Spleen (tissue), 11 donors: ENCODE results near the gene SETBP1. TPM values are rescaled to one million over a fixed set of nuclear protein-coding genes. Genes with fewer than 3 reads are reported as not detected.

ENCODE experiments used
- DNase-seq: peaks from one replicate; pipeline ENCODE4 v3.0.0-alpha.2; 2020
- H3K27ac ChIP-seq, 8 donors: fragments of 200-600 bp; sonication (generic) in 7 of 8; 1 replicate in 4 of 8; 2 replicates in 4 of 8; pipeline versions ENCODE4 v1.5.0 to v1.8.0; 2016 to 2021; ENCODE audit warnings: inconsistent platforms in 4 of 8, mild to moderate bottlenecking in 4 of 8, moderate library complexity in 1 of 8
- H3K27me3 ChIP-seq, 7 donors: fragments of 200-600 bp; sonication (generic) in 6 of 7; replicated peaks in 1 of 7; 1 replicate in 4 of 7; 2 replicates in 3 of 7; pipeline versions ENCODE4 v1.5.0 to v1.8.0; 2016 to 2021; ENCODE audit warnings: inconsistent platforms in 3 of 7, mild to moderate bottlenecking in 1 of 7
- H3K36me3 ChIP-seq, 6 donors: fragments of 200-600 bp; sonication (generic) in 5 of 6; 1 replicate in 4 of 6; 2 replicates in 2 of 6; pipeline versions ENCODE4 v1.5.0 to v1.8.0; 2016 to 2021; ENCODE audit warnings: inconsistent platforms in 2 of 6
- H3K4me1 ChIP-seq, 6 donors: fragments of 200-600 bp; sonication (generic) in 5 of 6; 1 replicate in 3 of 6; 2 replicates in 3 of 6; pipeline versions ENCODE4 v1.5.0 to v1.8.0; 2016 to 2021; ENCODE audit warnings: inconsistent platforms in 3 of 6
- H3K4me3 ChIP-seq, 8 donors: fragments of 200-600 bp; sonication (generic) in 7 of 8; 1 replicate in 4 of 8; 2 replicates in 4 of 8; pipeline versions ENCODE4 v1.5.0 to v1.8.0; 2016 to 2021; ENCODE audit warnings: inconsistent platforms in 4 of 8, mild to moderate bottlenecking in 4 of 8, moderate library complexity in 2 of 8
- H3K9me3 ChIP-seq, 8 donors: fragments of 200-600 bp; sonication (generic) in 7 of 8; 1 replicate in 4 of 8; 2 replicates in 4 of 8; pipeline versions ENCODE4 v1.5.0 to v1.8.0; 2016 to 2021; ENCODE audit warnings: inconsistent platforms in 4 of 8
- POLR2A ChIP-seq, 3 donors: fragments of 450-650 bp; IDR thresholded peaks; one replicate each; pipeline ENCODE4 v1.5.1; 2017; ENCODE audit warnings: antibody characterized with exemption in 3 of 3, mild to moderate bottlenecking in 1 of 3
- POLR2AphosphoS5 ChIP-seq, 3 donors: sonication (generic); formaldehyde crosslinking; IDR thresholded peaks; one replicate each; pipeline ENCODE4 v1.5.1; 2017; ENCODE audit warnings: antibody characterized with exemption in 3 of 3
- WGBS, 5 donors: extraction: QIAGEN DNeasy Blood & Tissue Kit in 3 of 5; methylation state at CpG; one replicate each; pipeline versions ENCODE4 v1.1.5 to v1.1.7; 2013 to 2018; 5-methylcytosine and 5-hydroxymethylcytosine counted together
- intact Hi-C: fragments of 100-400 bp; cut with DNase I; formaldehyde crosslinking; loops from one replicate; pipeline ENCODE4 v1.15.0; 2023; ENCODE audit warnings: low total_unique reads
- polyA plus RNA-seq, 3 donors: library from polyadenylated mRNA; stranded (reverse); fragments of 200-250 nt; gene quantifications; one replicate each; pipeline ENCODE4 v1.2.1, GENCODE V29; 2013
- total RNA-seq, 7 donors: library from RNA; depleted of rRNA in 3 of 7; stranded (reverse); fragments of >200 nt in 3 of 7; fragmentation: NEBNext Ultra II Directional in 4 of 7; extraction: Animal tissue kit (Norgen Biotek cat#: 25700) in 4 of 7; gene quantifications; one replicate each; pipeline versions ENCODE4 v1.1.0 to v1.2.1, GENCODE V29; 2016 to 2021
- TF ChIP-seq, protein P1 (sequence below), 11 experiments: fragments of 200-600 bp in 7 of 11; fragments of 450-650 bp in 4 of 11; sonication (generic) in 4 of 11; IDR thresholded peaks in 8 of 11; conservative IDR thresholded peaks in 3 of 11; 1 replicate in 7 of 11; 2 replicates in 4 of 11; pipeline versions ENCODE4 v1.4.0 to v1.8.0; 2016 to 2021; ENCODE audit warnings: antibody characterized with exemption in 11 of 11, inconsistent platforms in 4 of 11, mild to moderate bottlenecking in 1 of 11
- donor health status: healthy with polysubstance abuse.
- donor health status: DM: no; HTN: no; CAD: no; lungs with moderate emphysema.
- donor health status: DM: no; HTN: no; CAD: no.
- donor health status: Bipolar disorder and iron deficiency.
- donor health status: healthy.
- donor health status: DM: no; HTN: no; CAD: no.
- donor health status: DM: yes; HTN: yes; CAD: no.

SETBP1 gene
- total and polyA plus RNA-seq, 10 donors, result 2.0 to 50.7 (median 33.1) TPM

DNA sequence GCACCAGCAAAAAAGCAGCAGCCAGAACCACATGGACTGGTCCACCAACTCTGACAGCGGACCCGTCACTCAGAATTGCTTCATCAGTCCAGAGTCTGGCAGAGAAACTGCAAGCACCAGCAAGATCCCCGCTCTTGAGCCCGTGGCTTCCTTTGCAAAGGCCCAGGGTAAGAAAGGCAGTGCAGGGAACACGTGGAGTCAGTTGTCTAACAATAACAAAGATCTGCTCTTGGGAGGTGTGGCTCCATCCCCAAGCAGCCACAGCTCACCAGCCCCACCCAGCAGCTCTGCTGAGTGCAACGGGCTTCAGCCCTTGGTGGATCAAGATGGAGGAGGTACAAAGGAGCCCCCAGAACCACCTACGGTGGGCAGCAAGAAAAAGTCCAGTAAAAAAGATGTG lies 269.3 kb downstream of the SETBP1 start:
- H3K9me3 ChIP-seq, result no peaks in the 10 kb centered on the region
- DNase-seq, result no peak
- intact Hi-C loops, result no loop called here
- no peaks in the 10 kb centered on the region for H3K27me3 ChIP-seq
- H3K4me3 ChIP-seq, result no peak overlapping the region
- no peak for TF ChIP-seq POLR2A (IDR thresholded peaks at IDR 0.05)
- TF ChIP-seq, protein P1, sequence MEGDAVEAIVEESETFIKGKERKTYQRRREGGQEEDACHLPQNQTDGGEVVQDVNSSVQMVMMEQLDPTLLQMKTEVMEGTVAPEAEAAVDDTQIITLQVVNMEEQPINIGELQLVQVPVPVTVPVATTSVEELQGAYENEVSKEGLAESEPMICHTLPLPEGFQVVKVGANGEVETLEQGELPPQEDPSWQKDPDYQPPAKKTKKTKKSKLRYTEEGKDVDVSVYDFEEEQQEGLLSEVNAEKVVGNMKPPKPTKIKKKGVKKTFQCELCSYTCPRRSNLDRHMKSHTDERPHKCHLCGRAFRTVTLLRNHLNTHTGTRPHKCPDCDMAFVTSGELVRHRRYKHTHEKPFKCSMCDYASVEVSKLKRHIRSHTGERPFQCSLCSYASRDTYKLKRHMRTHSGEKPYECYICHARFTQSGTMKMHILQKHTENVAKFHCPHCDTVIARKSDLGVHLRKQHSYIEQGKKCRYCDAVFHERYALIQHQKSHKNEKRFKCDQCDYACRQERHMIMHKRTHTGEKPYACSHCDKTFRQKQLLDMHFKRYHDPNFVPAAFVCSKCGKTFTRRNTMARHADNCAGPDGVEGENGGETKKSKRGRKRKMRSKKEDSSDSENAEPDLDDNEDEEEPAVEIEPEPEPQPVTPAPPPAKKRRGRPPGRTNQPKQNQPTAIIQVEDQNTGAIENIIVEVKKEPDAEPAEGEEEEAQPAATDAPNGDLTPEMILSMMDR (IDR thresholded peaks at IDR 0.05 in 8 of 11, conservative IDR thresholded peaks at IDR 0.05 in 3 of 11), result no peak
- no peak for TF ChIP-seq POLR2AphosphoS5 (IDR thresholded peaks at IDR 0.05)
- peaks cover 0 to 54% (median 21%) of the 10 kb centered on the region in 6 donors for H3K36me3 ChIP-seq
- H3K27ac ChIP-seq, result no peak overlapping the region
- 88 to 98% (median 93%) methylated on average over 7 of the region's 7 CpGs for WGBS, 5 donors
- H3K4me1 ChIP-seq, result no peaks in the 10 kb centered on the region

DNA sequence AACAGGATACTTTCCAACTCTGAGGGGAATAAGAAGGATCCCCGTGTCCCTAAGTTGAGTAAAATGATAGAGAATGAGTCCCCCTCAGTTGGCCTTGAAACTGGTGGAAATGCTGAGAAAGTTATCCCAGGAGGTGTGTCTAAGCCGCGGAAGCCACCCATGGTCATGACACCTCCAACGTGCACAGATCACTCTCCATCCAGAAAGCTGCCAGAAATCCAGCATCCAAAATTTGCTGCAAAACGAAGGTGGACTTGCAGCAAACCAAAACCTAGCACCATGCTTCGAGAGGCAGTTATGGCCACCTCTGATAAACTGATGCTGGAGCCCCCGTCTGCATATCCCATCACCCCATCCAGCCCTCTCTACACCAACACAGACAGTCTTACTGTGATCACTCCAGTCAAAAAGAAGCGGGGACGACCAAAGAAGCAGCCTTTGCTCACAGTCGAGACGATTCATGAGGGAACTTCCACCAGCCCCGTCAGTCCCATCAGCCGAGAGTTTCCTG lies 270.1 kb downstream of the SETBP1 start:
- intact Hi-C loops, result no loop called here
- no peaks in the 10 kb centered on the region for H3K9me3 ChIP-seq
- 92 to 97% (median 95%) methylated on average over 13 of the region's 13 CpGs for WGBS, 5 donors
- H3K27ac ChIP-seq, result no peak overlapping the region
- H3K4me3 ChIP-seq, result no peak overlapping the region
- no peaks in the 10 kb centered on the region for H3K4me1 ChIP-seq
- H3K36me3 ChIP-seq, result peaks cover 0 to 61% (median 21%) of the 10 kb centered on the region in 6 donors
- no peak for TF ChIP-seq POLR2AphosphoS5 (IDR thresholded peaks at IDR 0.05)
- no peak for TF ChIP-seq POLR2A (IDR thresholded peaks at IDR 0.05)
- TF ChIP-seq, protein P1 (IDR thresholded peaks at IDR 0.05 in 8 of 11, conservative IDR thresholded peaks at IDR 0.05 in 3 of 11), result no peak
- H3K27me3 ChIP-seq, result no peaks in the 10 kb centered on the region
- DNase-seq, result no peak

DNA sequence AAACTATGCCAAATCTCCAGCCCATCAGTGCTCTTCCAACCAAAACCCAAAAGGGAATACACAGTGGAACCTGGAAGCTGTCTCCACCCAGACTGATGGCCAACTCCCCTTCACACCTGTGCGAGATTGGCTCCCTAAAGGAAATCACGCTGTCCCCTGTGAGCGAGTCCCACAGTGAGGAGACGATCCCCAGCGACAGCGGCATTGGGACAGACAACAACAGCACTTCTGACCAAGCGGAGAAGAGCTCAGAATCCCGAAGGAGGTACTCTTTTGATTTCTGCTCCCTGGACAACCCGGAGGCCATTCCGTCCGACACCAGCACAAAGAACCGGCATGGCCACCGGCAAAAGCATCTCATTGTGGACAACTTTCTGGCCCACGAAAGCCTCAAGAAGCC lies 271.1 kb downstream of the SETBP1 start:
- Histone ChIP-seq H3K4me1 (no peaks in the 10 kb centered on the region), H3K9me3 (no peaks in the 10 kb centered on the region), H3K27me3 (no peaks in the 10 kb centered on the region), H3K4me3 (no peak overlapping the region), H3K27ac (no peak overlapping the region), H3K36me3 (peaks cover 0 to 69% (median 21%) of the 10 kb centered on the region in 6 donors)
- no peak for DNase-seq
- TF ChIP-seq POLR2AphosphoS5 (IDR thresholded peaks at IDR 0.05), result no peak
- WGBS, 5 donors, result 95 to 98% (median 97%) methylated on average over 14 of the region's 14 CpGs
- intact Hi-C loops, result no loop called here

DNA sequence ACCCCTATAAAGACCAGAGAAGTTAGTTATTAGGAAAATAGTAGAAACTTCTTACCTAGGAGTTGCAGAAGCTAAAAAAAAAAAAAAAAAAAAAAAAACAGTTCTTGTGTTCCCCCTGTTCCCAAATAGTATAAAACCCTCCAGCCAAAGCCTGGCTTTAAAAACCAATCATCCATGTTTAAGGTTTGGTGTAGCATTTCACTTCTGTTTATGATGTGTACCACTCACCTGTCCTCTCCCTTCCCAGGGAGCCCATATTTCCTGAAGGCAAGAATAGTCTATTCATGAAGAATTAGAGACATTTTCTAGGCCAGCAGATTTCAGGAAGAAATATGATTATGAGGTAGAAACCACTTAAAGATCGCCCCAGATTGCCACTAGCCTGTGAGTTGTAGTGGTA lies 273.6 kb downstream of the SETBP1 start:
- WGBS, 5 donors, result 0 to 92% (median 3%) methylated on average over 1 of the region's 1 CpG
- TF ChIP-seq, protein P1 (IDR thresholded peaks at IDR 0.05 in 8 of 11, conservative IDR thresholded peaks at IDR 0.05 in 3 of 11), result no peak
- TF ChIP-seq POLR2AphosphoS5 (IDR thresholded peaks at IDR 0.05) (no peak), POLR2A (IDR thresholded peaks at IDR 0.05) (no peak)
- Histone ChIP-seq H3K4me3 (no peak overlapping the region), H3K27me3 (no peaks in the 10 kb centered on the region), H3K27ac (no peak overlapping the region), H3K9me3 (no peaks in the 10 kb centered on the region), H3K4me1 (no peaks in the 10 kb centered on the region), H3K36me3 (peaks cover 0 to 76% (median 21%) of the 10 kb centered on the region in 6 donors)
- intact Hi-C loops, result no loop called here
- DNase-seq, result no peak

DNA sequence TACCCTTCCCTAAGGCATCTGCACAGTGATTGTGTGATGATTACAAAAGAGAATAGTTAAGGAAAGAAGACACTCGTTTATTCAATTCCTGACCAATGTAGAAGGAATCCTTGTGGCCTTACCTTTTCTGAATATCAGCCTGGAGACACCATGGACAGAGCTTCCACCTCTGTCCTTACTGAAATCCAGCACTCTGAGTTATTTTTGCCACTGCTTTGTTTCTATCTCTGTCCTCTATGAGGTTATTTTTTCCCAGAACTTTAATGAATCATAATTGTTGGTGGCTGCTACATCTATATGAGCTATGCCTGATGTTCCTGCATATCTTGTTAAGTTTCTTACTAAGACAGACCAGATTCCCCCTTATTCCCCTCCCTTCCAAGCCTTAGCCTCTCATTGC lies 275.1 kb downstream of the SETBP1 start:
- Histone ChIP-seq H3K9me3 (no peaks in the 10 kb centered on the region), H3K4me1 (no peaks in the 10 kb centered on the region), H3K36me3 (peaks cover 0 to 76% (median 12%) of the 10 kb centered on the region in 6 donors), H3K4me3 (no peak overlapping the region), H3K27me3 (no peaks in the 10 kb centered on the region), H3K27ac (no peak overlapping the region)
- 80 to 88% (median 87%) methylated on average over 1 of the region's 1 CpG for WGBS, 5 donors
- DNase-seq, result no peak
- intact Hi-C loops, result no loop called here
- no peak for TF ChIP-seq POLR2A (IDR thresholded peaks at IDR 0.05)
- TF ChIP-seq, protein P1 (IDR thresholded peaks at IDR 0.05 in 8 of 11, conservative IDR thresholded peaks at IDR 0.05 in 3 of 11), result no peak
- TF ChIP-seq POLR2AphosphoS5 (IDR thresholded peaks at IDR 0.05), result no peak
